Pericardium fibroblast (primary cell): ENCODE results near the gene CSF2. TPM values are rescaled to one million over a fixed set of nuclear protein-coding genes. Genes with fewer than 3 reads are reported as not detected.

Source experiments
- total RNA-seq: library from RNA; depleted of rRNA; stranded (reverse); fragments of >200 nt; gene quantifications from 2 replicates; pipeline ENCODE4 v1.2.3, GENCODE V29; 2015

Gene CSF2
- not detected in 2 replicates for total RNA-seq

DNA sequence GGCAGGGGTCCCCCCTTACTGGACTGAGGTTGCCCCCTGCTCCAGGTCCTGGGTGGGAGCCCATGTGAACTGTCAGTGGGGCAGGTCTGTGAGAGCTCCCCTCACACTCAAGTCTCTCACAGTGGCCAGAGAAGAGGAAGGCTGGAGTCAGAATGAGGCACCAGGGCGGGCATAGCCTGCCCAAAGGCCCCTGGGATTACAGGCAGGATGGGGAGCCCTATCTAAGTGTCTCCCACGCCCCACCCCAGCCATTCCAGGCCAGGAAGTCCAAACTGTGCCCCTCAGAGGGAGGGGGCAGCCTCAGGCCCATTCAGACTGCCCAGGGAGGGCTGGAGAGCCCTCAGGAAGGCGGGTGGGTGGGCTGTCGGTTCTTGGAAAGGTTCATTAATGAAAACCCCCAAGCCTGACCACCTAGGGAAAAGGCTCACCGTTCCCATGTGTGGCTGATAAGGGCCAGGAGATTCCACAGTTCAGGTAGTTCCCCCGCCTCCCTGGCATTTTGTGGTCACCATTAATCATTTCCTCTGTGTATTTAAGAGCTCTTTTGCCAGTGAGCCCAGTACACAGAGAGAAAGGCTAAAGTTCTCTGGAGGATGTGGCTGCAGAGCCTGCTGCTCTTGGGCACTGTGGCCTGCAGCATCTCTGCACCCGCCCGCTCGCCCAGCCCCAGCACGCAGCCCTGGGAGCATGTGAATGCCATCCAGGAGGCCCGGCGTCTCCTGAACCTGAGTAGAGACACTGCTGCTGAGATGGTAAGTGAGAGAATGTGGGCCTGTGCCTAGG lies at the start of gene CSF2:
CSF2 (plus strand) TSS at position 559 of the 783 bp plus-strand sequence; CDS start at position 594, 35 bp downstream.

GRCh38 chr5:132060501-132061161 lies 13.0 kb upstream of the CSF2 start, which contains the start of gene IL3:
Gene IL3, plus strand, starts transcription at chr5:132060655. Its CDS starts 52 bp downstream, at chr5:132060707.

Other genes starting within 250 kb of the CSF2 start
- not detected in 2 replicates for gene MEIKIN, start 128.1 kb upstream of the CSF2 start, total RNA-seq
- gene ACSL6, start 62.1 kb upstream of the CSF2 start, total RNA-seq, result not detected in 2 replicates
- not detected in 2 replicates for gene IL3, start 13.1 kb upstream of the CSF2 start, total RNA-seq
- gene P4HA2, start 154.1 kb downstream of the CSF2 start, total RNA-seq, result 179 and 202 TPM in 2 replicates
- 27.4 and 48.3 TPM in 2 replicates for gene PDLIM4, start 183.9 kb downstream of the CSF2 start, total RNA-seq
- 1.5 and 1.6 TPM in 2 replicates for gene SLC22A4, start 220.6 kb downstream of the CSF2 start, total RNA-seq